ENCODE results near the gene MED9.

- TF ChIP-seq, protein P1, sequence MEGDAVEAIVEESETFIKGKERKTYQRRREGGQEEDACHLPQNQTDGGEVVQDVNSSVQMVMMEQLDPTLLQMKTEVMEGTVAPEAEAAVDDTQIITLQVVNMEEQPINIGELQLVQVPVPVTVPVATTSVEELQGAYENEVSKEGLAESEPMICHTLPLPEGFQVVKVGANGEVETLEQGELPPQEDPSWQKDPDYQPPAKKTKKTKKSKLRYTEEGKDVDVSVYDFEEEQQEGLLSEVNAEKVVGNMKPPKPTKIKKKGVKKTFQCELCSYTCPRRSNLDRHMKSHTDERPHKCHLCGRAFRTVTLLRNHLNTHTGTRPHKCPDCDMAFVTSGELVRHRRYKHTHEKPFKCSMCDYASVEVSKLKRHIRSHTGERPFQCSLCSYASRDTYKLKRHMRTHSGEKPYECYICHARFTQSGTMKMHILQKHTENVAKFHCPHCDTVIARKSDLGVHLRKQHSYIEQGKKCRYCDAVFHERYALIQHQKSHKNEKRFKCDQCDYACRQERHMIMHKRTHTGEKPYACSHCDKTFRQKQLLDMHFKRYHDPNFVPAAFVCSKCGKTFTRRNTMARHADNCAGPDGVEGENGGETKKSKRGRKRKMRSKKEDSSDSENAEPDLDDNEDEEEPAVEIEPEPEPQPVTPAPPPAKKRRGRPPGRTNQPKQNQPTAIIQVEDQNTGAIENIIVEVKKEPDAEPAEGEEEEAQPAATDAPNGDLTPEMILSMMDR (IDR thresholded peaks at IDR 0.05; ENCODE audit: borderline replicate concordance, extremely low read depth, low read length, poor library complexity, severe bottlenecking): no peak
- TF ChIP-seq EZH2 (IDR thresholded peaks at IDR 0.05; ENCODE audit: borderline replicate concordance, low read depth, low read length, severe bottlenecking): no peak
These were observed 48.5 kb downstream of the MED9 start for GRCh38 chr17:17525311-17525710.
